ENCODE results near the gene PUM1. TPM values are rescaled to one million over a fixed set of nuclear protein-coding genes. Genes with fewer than 3 reads are reported as not detected.

Gene PUM1
- total and polyA plus RNA-seq, 4 donors, result 18.1 to 49.2 (median 30.2) TPM

GRCh38 chr1:30920827-30921226 lies 144.7 kb downstream of the PUM1 start:
- no peak overlapping the region for H3K9ac ChIP-seq (ENCODE audit: low read depth in 1 of 2, low read length in 2 of 2)
- H3K4me3 ChIP-seq (ENCODE audit: low read depth in 1 of 3, low read length in 3 of 3), result no peak overlapping the region
- H3K36me3 ChIP-seq (ENCODE audit: control insufficient read depth in 4 of 4, insufficient read depth in 3 of 4, low read depth in 1 of 4, low read length in 3 of 4), result no peaks in the 10 kb centered on the region
- WGBS, result 84% methylated on average over 7 of the region's 7 CpGs
- no peaks in the 10 kb centered on the region for H3K27me3 ChIP-seq (ENCODE audit: control insufficient read depth in 4 of 4, insufficient read depth in 4 of 4, low read length in 3 of 4)
- no peaks in the 10 kb centered on the region for H3K9me3 ChIP-seq (ENCODE audit: control insufficient read depth in 4 of 4, low read length in 3 of 4)
- no peak for DNase-seq (ENCODE audit: low spot score)
- TF ChIP-seq GABPA (IDR thresholded peaks at IDR 0.05 in 1 of 2, conservative IDR thresholded peaks at IDR 0.05 in 1 of 2) (no peak), NR2F2 (IDR thresholded peaks at IDR 0.05) (no peak), REST (IDR thresholded peaks at IDR 0.05) (no peak), RAD21 (IDR thresholded peaks at IDR 0.05) (no peak), MAX (IDR thresholded peaks at IDR 0.05) (no peak), TAF1 (conservative IDR thresholded peaks at IDR 0.05) (no peak), HNF4G (IDR thresholded peaks at IDR 0.05) (no peak), RXRA (IDR thresholded peaks at IDR 0.05) (no peak), YY1 (IDR thresholded peaks at IDR 0.05) (no peak), HNF4A (conservative IDR thresholded peaks at IDR 0.05) (no peak), ZBTB33 (IDR thresholded peaks at IDR 0.05) (no peak), EGR1 (IDR thresholded peaks at IDR 0.05; ENCODE audit: low read depth in 2 of 2) (no peak), JUND (IDR thresholded peaks at IDR 0.05) (no peak), FOXA1 (IDR thresholded peaks at IDR 0.05) (no peak), ATF3 (IDR thresholded peaks at IDR 0.05) (no peak), SP1 (IDR thresholded peaks at IDR 0.05) (no peak), FOXA2 (IDR thresholded peaks at IDR 0.05) (no peak)
- TF ChIP-seq, protein P1, sequence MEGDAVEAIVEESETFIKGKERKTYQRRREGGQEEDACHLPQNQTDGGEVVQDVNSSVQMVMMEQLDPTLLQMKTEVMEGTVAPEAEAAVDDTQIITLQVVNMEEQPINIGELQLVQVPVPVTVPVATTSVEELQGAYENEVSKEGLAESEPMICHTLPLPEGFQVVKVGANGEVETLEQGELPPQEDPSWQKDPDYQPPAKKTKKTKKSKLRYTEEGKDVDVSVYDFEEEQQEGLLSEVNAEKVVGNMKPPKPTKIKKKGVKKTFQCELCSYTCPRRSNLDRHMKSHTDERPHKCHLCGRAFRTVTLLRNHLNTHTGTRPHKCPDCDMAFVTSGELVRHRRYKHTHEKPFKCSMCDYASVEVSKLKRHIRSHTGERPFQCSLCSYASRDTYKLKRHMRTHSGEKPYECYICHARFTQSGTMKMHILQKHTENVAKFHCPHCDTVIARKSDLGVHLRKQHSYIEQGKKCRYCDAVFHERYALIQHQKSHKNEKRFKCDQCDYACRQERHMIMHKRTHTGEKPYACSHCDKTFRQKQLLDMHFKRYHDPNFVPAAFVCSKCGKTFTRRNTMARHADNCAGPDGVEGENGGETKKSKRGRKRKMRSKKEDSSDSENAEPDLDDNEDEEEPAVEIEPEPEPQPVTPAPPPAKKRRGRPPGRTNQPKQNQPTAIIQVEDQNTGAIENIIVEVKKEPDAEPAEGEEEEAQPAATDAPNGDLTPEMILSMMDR (IDR thresholded peaks at IDR 0.05; ENCODE audit: low read depth, low read length, missing input control), result no peak
- H3K4me1 ChIP-seq (ENCODE audit: control insufficient read depth in 4 of 4, insufficient read depth in 4 of 4, low read length in 3 of 4), result no peaks in the 10 kb centered on the region
- H3K27ac ChIP-seq (ENCODE audit: low read depth in 1 of 2, low read length in 2 of 2), result no peak overlapping the region
